Glomerular endothelial cell (primary cell): Measurements from ENCODE around the gene TDRD12. TPM values are rescaled to one million over a fixed set of nuclear protein-coding genes. Genes with fewer than 3 reads are reported as not detected.

Source experiments
- DNase-seq: peaks from one replicate; pipeline ENCODE4 v3.0.0-alpha.2; 2011; ENCODE audit warnings: low read depth, low spot score; ENCODE audit errors: extremely low read depth
- total RNA-seq: library from RNA; depleted of rRNA; stranded (reverse); fragments of >200 nt; gene quantifications from 2 replicates; pipeline ENCODE4 v1.2.3, GENCODE V29; 2015

TDRD12 gene
- total RNA-seq, 1 donor from 2014 or later = 0.23 TPM

GRCh38 chr19:32800191-32800590 is 80.6 kb downstream of the TDRD12 start:
- DNase-seq = no peak

- DNase-seq = no peak
Measured at GRCh38 chr19:32800754-32801153, 81.2 kb downstream of the TDRD12 start.

- DNase-seq = no peak
Measured at GRCh38 chr19:32802840-32803239, 83.3 kb downstream of the TDRD12 start.

GRCh38 chr19:32808236-32808635 is 88.7 kb downstream of the TDRD12 start:
- no peak for DNase-seq

GRCh38 chr19:32809254-32809653 is 89.7 kb downstream of the TDRD12 start:
- DNase-seq = no peak

GRCh38 chr19:32809754-32810153 is 90.2 kb downstream of the TDRD12 start:
- DNase-seq = no peak

GRCh38 chr19:32810452-32810851 is 90.9 kb downstream of the TDRD12 start:
- DNase-seq = no peak

GRCh38 chr19:32811151-32811550 is 91.6 kb downstream of the TDRD12 start:
- DNase-seq = no peak

- DNase-seq = no peak
Measured at GRCh38 chr19:32812036-32812435, 92.5 kb downstream of the TDRD12 start.

- DNase-seq = no peak
Measured at GRCh38 chr19:32812571-32812970, 93.0 kb downstream of the TDRD12 start.

GRCh38 chr19:32813862-32814425 is 94.4 kb downstream of the TDRD12 start:
- no peak for DNase-seq

GRCh38 chr19:32814624-32815023 is 95.1 kb downstream of the TDRD12 start:
- DNase-seq = no peak

GRCh38 chr19:32816555-32817099 is 97.1 kb downstream of the TDRD12 start:
- no peak for DNase-seq

- no peak for DNase-seq
Measured at GRCh38 chr19:32817569-32818476, 98.3 kb downstream of the TDRD12 start.

- no peak for DNase-seq
Measured at GRCh38 chr19:32818536-32818935, 99.0 kb downstream of the TDRD12 start.

- no peak for DNase-seq
Measured at GRCh38 chr19:32819419-32820400, 100.1 kb downstream of the TDRD12 start.

GRCh38 chr19:32822916-32823746 is 103.6 kb downstream of the TDRD12 start:
- DNase-seq = no peak

GRCh38 chr19:32823747-32824102 is 104.2 kb downstream of the TDRD12 start:
- no peak for DNase-seq

GRCh38 chr19:32824191-32824751 is 104.7 kb downstream of the TDRD12 start:
- no peak for DNase-seq
